ENCODE measurements around the gene INPP1.

INPP1 gene

GRCh38 chr2:190378880-190379237 is 35.5 kb downstream of the INPP1 start:
- no peak overlapping the region for H3K4me2 ChIP-seq (ENCODE audit: low read length)
- no peak overlapping the region for H3K27ac ChIP-seq (ENCODE audit: low read depth, low read length)
- no peaks in the 10 kb centered on the region for H3F3A ChIP-seq (ENCODE audit: control insufficient read depth, insufficient read depth)

GRCh38 chr2:190379249-190379964 is 36.0 kb downstream of the INPP1 start:
- no peaks in the 10 kb centered on the region for H3K9me2 ChIP-seq (replicated peaks; ENCODE audit: control insufficient read depth, low read length)
- no peaks in the 10 kb centered on the region for H3K4me1 ChIP-seq (ENCODE audit: control insufficient read depth, low read length)
- no peaks in the 10 kb centered on the region for H3K36me3 ChIP-seq (ENCODE audit: control insufficient read depth, low read length)
- TF ChIP-seq EZH2phosphoT487 (IDR thresholded peaks at IDR 0.05; ENCODE audit: borderline replicate concordance, low read length) = no peak
- no peak for TF ChIP-seq CTCF (IDR thresholded peaks at IDR 0.05; ENCODE audit: low read depth, low read length, poor library complexity, severe bottlenecking)
- H3K4me3 ChIP-seq (ENCODE audit: low read length) = no peak overlapping the region
- no peaks in the 10 kb centered on the region for H3K79me2 ChIP-seq (ENCODE audit: control insufficient read depth, low read length)
- no peaks in the 10 kb centered on the region for H3F3A ChIP-seq (ENCODE audit: control insufficient read depth, insufficient read depth)
- no peak overlapping the region for H3K4me2 ChIP-seq (ENCODE audit: low read length)
- no peaks in the 10 kb centered on the region for H4K20me1 ChIP-seq (ENCODE audit: control insufficient read depth, insufficient read depth, low read depth, low read length)
- no peaks in the 10 kb centered on the region for H3K27me3 ChIP-seq (ENCODE audit: control insufficient read depth, low read length)
- no peaks in the 10 kb centered on the region for H3K9me3 ChIP-seq (ENCODE audit: control insufficient read depth, insufficient read depth, low read length)
- H3K27ac ChIP-seq (ENCODE audit: low read depth, low read length) = no peak overlapping the region

More at GRCh38 chr2:190378880-190379237, 35.5 kb downstream of the INPP1 start:
- Histone ChIP-seq H3K27me3 (ENCODE audit: control insufficient read depth, low read length) (no peaks in the 10 kb centered on the region), H3K4me1 (ENCODE audit: control insufficient read depth, low read length) (no peaks in the 10 kb centered on the region), H3K36me3 (ENCODE audit: control insufficient read depth, low read length) (no peaks in the 10 kb centered on the region), H4K20me1 (ENCODE audit: control insufficient read depth, insufficient read depth, low read depth, low read length) (no peaks in the 10 kb centered on the region), H3K9me2 (replicated peaks; ENCODE audit: control insufficient read depth, low read length) (no peaks in the 10 kb centered on the region), H3K79me2 (ENCODE audit: control insufficient read depth, low read length) (no peaks in the 10 kb centered on the region), H3K9me3 (ENCODE audit: control insufficient read depth, insufficient read depth, low read length) (no peaks in the 10 kb centered on the region), H3K4me3 (ENCODE audit: low read length) (no peak overlapping the region)
- no peak for TF ChIP-seq CTCF (IDR thresholded peaks at IDR 0.05; ENCODE audit: low read depth, low read length, poor library complexity, severe bottlenecking)

GRCh38 chr2:190380962-190381412 is 37.6 kb downstream of the INPP1 start:
- no peaks in the 10 kb centered on the region for H4K20me1 ChIP-seq (ENCODE audit: control insufficient read depth, insufficient read depth, low read depth, low read length)
- H3K9me3 ChIP-seq (ENCODE audit: control insufficient read depth, insufficient read depth, low read length) = no peaks in the 10 kb centered on the region
- no peaks in the 10 kb centered on the region for H3K9me2 ChIP-seq (replicated peaks; ENCODE audit: control insufficient read depth, low read length)
- H3K27ac ChIP-seq (ENCODE audit: low read depth, low read length) = no peak overlapping the region
- no peaks in the 10 kb centered on the region for H3K27me3 ChIP-seq (ENCODE audit: control insufficient read depth, low read length)
- no peak overlapping the region for H3K4me3 ChIP-seq (ENCODE audit: low read length)
- H3K4me2 ChIP-seq (ENCODE audit: low read length) = no peak overlapping the region
- no peaks in the 10 kb centered on the region for H3K4me1 ChIP-seq (ENCODE audit: control insufficient read depth, low read length)
- H3K36me3 ChIP-seq (ENCODE audit: control insufficient read depth, low read length) = no peaks in the 10 kb centered on the region
- no peaks in the 10 kb centered on the region for H3F3A ChIP-seq (ENCODE audit: control insufficient read depth, insufficient read depth)
- TF ChIP-seq EZH2phosphoT487 (IDR thresholded peaks at IDR 0.05; ENCODE audit: borderline replicate concordance, low read length) (no peak), CTCF (IDR thresholded peaks at IDR 0.05; ENCODE audit: low read depth, low read length, poor library complexity, severe bottlenecking) (no peak)
- H3K79me2 ChIP-seq (ENCODE audit: control insufficient read depth, low read length) = no peaks in the 10 kb centered on the region

Data from DOHH2 (cell line).